Measurements from ENCODE around the gene ANKRD13B.

ANKRD13B gene

DNA sequence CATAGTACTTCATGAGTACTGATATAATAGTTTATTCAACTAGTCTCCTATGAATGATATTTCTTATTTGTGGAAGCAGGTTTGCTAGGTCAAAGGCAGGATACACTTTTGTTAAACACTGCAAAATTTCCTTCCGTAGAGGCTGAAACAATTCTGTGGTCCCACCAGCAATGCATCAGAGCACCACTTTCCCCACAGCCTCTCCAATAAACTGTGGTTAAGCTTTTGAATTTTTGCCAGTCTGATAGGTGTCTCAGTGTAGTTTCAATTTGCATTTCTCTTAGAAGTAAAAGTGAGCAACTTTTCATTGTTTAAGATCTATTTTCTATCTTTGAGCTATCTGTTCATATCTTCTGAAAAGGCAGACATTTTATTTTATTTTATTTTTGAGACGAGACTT, 66.2 kb downstream of the ANKRD13B start:
- WGBS, 2 experiments (ENCODE audit: insufficient coverage in 2 of 2), result 100% methylated on average over 1 to 2 of the region's 2 CpGs
- Histone ChIP-seq H3K4me3 (ENCODE audit: extremely low read depth, insufficient read depth, low read length, poor library complexity, severe bottlenecking) (no peak overlapping the region), H3K9me3 (ENCODE audit: control insufficient read depth, low read length) (no peaks in the 10 kb centered on the region), H3K36me3 (ENCODE audit: control insufficient read depth, insufficient read depth, low read length) (peaks cover 52% of the 10 kb centered on the region), H3K27ac (ENCODE audit: low read depth, low read length, severe bottlenecking) (no peak overlapping the region), H3K4me1 (ENCODE audit: control insufficient read depth, insufficient read depth, low read length, poor library complexity, severe bottlenecking) (peaks cover 10% of the 10 kb centered on the region)

DNA sequence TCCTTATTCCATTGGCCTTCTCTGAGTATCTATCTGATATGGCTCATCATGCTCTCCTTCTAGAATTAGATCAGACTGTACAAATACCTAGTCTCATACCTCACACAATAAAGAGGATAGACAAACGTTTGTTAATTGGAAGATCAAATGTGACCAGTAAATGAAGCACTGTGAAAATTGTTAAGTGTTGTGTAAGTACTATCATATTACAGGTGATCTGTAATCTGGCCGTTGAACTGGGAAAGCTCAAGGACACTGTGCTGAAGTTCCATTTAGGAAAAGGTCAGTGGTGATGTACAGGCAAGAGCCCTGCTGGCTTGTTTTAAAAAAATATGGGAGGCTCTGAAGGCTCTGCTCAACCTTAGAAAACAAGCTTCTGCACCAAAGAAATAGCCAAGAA, 68.3 kb downstream of the ANKRD13B start:
- Histone ChIP-seq H3K9me3 (ENCODE audit: control insufficient read depth, low read length) (no peaks in the 10 kb centered on the region), H3K27ac (ENCODE audit: low read depth, low read length, severe bottlenecking) (no peak overlapping the region), H3K4me1 (ENCODE audit: control insufficient read depth, insufficient read depth, low read length, poor library complexity, severe bottlenecking) (peaks cover 5% of the 10 kb centered on the region), H3K36me3 (ENCODE audit: control insufficient read depth, insufficient read depth, low read length) (peaks cover 47% of the 10 kb centered on the region), H3K4me3 (ENCODE audit: extremely low read depth, insufficient read depth, low read length, poor library complexity, severe bottlenecking) (no peak overlapping the region)
- WGBS, 2 experiments (ENCODE audit: insufficient coverage in 2 of 2), result 67 to 100% methylated on average over 1 of the region's 2 CpGs

DNA sequence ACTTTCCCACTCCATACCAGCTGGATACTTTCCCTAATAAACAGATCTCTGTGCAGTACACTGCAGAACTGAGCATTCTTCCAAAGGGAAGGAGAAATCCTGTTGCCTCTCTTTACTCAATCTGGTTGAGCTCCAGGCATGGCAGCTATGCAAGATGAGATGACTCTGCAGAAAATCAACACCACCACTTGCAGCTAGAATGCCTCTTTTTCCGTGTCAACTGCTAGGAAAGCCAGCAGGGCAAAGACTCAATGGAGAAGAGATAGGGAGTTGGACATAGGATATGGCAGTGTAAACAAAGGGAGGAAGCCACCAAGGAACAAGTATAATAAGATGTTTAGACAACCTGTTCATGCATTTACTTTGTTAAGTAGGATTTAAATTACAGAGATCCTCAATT, 70.2 kb downstream of the ANKRD13B start:
- H3K27ac ChIP-seq (ENCODE audit: low read depth, low read length, severe bottlenecking), result peak overlapping the region; percentile 71
- H3K4me3 ChIP-seq (ENCODE audit: extremely low read depth, insufficient read depth, low read length, poor library complexity, severe bottlenecking), result no peak overlapping the region
- peaks cover 5% of the 10 kb centered on the region for H3K4me1 ChIP-seq (ENCODE audit: control insufficient read depth, insufficient read depth, low read length, poor library complexity, severe bottlenecking)
- peaks cover 50% of the 10 kb centered on the region for H3K36me3 ChIP-seq (ENCODE audit: control insufficient read depth, insufficient read depth, low read length)
- no peaks in the 10 kb centered on the region for H3K9me3 ChIP-seq (ENCODE audit: control insufficient read depth, low read length)
- WGBS, 2 experiments (ENCODE audit: insufficient coverage in 2 of 2), result 40% methylated on average over 1 of the region's 1 CpG; no CpG with 5 or more reads in 1 of the 2 experiments
